GM13976 (cell line): ENCODE results near the gene SH2D2A.

Source experiments
- DNase-seq: peaks from one replicate; pipeline ENCODE4 v3.0.0; 2012; ENCODE audit warnings: low spot score
- in situ Hi-C: fragments of 300-500 bp; cut with MboI; formaldehyde crosslinking; loops from one replicate; pipeline ENCODE4 v1.12.0; 2022; ENCODE audit warnings: low sequenced_read_pairs, mixed read lengths, inconsistent platforms; ENCODE audit not compliant: unreplicated experiment
- TF ChIP-seq, protein P1 (sequence below): IDR thresholded peaks from 2 replicates; pipeline ENCODE4 v1.5.1; 2012; ENCODE audit warnings: borderline replicate concordance, mild to moderate bottlenecking; ENCODE audit not compliant: insufficient read depth; ENCODE audit errors: extremely low read depth, missing control alignments, control extremely low read depth

Gene SH2D2A

DNA sequence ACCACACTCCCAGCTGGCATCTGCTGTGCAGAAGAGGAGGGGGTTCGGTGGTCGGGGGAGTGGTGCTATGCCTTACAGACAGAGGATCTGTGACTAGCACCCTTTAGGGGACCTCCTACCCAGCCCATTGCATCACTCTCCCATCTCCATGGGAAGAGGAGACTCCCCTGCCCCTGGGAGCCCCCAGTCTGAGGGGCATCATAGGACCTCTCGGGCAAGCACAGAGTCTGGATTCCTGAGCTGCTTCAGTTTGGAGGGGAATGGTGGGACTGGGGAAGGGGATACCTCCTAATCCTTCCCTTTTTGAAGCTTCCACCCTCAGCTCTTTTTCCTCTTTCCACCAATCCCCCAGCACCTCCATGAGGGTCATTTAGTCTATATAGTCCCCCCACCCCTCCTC is 40.9 kb upstream of the SH2D2A start:
- in situ Hi-C loops: no loop called here
- TF ChIP-seq, protein P1, sequence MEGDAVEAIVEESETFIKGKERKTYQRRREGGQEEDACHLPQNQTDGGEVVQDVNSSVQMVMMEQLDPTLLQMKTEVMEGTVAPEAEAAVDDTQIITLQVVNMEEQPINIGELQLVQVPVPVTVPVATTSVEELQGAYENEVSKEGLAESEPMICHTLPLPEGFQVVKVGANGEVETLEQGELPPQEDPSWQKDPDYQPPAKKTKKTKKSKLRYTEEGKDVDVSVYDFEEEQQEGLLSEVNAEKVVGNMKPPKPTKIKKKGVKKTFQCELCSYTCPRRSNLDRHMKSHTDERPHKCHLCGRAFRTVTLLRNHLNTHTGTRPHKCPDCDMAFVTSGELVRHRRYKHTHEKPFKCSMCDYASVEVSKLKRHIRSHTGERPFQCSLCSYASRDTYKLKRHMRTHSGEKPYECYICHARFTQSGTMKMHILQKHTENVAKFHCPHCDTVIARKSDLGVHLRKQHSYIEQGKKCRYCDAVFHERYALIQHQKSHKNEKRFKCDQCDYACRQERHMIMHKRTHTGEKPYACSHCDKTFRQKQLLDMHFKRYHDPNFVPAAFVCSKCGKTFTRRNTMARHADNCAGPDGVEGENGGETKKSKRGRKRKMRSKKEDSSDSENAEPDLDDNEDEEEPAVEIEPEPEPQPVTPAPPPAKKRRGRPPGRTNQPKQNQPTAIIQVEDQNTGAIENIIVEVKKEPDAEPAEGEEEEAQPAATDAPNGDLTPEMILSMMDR: no peak
- no peak for DNase-seq

DNA sequence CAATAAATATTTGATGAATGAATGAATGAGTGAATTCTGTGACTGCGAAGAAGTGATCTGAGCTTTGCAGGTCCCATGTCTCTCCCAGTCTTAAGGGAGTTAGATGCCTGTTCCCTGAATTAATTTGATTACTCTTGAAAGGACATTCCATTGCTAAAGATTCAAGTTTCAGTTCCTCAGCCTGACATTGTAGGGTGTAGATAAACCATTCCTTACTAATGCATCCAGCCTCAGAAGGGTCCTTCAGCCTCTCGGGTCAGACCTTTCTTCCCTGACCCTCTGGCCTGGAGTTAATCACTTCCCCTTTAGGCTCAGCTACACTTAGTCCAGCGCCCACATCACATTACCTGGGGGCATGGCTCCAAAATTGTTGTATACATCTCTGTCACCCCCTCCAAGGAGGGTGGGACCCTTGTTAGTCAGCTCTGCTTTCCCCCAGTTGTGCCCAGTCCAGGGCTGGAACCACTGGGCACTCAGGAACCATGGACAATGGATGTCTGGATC is 39.7 kb upstream of the SH2D2A start:
- TF ChIP-seq, protein P1: no peak
- DNase-seq: no peak
- in situ Hi-C loops: no loop called here

DNA sequence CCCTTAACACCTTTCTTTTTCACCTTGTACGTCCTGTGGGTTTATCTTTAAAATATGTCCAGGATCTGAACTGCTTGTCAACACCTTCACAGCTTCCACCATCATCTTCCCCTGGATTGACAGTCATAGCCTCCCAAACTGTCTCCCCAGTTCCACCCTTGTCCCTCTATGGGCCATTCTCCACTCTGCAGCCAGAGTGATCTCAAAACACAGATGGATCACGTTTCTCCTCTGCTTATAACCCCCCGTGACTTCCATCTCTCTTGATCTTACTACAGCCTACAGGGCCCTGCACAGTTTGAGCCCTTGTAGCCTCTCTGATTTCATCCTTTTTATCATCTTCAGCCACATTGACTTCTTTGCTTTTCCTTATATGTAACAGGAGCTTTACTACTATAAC is 38.0 kb upstream of the SH2D2A start:
- DNase-seq: no peak
- TF ChIP-seq, protein P1: no peak
- in situ Hi-C loops: no loop called here

DNA sequence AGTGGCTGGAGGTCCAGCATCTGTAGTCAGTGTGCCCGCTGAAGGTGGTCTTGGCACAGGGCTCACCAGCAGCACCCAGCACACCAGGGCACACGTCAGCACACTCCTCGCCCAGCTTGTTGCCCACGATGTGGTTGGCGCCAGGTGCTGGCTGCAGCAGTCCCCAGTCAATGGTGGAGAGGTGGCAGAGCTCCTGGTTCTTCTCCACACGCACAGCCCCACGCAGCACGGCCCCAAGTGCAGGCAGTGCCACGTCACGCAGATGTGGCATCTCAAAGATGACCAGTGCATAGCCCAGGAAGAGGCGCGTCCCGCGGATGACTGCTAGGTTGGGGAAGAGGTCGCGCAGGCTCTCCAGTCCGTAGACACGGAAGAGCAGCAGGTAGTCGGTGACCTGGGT is 37.1 kb upstream of the SH2D2A start:
- DNase-seq: no peak
- TF ChIP-seq, protein P1: no peak
- in situ Hi-C loops: no loop called here

DNA sequence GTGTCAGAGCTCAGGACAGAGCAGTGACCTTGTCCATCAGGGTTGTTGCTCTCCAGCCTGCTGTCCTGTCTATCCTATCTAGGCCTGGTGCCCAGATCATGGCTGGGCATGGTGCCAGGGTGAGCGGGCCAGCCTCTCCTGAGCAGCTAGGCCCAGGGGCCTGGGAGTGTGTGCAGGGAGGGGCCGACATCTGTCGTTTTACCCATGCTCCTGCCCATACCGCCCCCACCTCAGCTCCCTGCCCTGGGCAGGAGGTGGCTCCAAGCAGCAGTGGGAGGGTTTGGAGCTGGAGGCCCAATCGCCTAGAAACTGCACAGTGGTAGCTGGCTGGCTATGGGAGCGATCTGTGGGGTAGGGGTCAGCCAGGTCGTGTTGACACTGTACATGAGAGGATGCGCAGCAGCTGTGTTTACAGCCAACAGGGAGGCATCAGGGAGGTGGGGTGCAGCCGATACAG is 35.8 kb upstream of the SH2D2A start:
- in situ Hi-C loops: no loop called here
- TF ChIP-seq, protein P1: no peak
- no peak for DNase-seq

DNA sequence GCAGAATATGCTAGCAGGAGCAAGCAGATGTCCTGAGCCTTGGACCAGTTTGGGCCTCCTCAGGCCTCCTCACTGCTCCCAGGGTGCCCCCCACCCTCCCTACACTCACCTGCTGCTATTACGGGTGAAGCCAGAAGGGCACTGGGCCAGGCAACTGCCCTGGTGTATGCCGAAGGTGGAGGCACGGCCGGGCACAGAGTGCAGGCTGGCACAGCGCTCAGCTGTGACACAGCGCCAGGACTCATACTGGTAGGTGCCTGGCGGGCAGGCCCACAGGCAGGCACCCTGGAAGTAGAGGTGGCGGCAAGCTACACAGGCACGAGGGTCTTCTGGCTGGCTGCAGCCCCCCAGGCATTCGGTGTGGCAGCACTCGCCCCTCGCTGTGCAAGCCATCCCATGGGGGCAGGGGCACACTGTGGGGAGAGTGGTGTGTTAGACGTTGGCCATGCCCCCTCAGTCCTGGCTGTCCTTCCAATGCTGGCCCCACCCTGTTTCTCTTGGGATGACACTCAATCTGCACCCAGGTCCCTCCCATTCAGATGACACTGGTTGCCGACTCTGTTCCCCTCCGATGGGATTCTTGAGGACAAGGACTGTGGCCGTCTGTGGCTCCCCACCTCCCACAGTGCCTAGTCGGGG is 35.2 kb upstream of the SH2D2A start:
- no peak for DNase-seq
- TF ChIP-seq, protein P1: no peak
- in situ Hi-C loops: no loop called here
